GM21390 (cell line): ENCODE data around the gene YTHDC1.
"Not testable (repeated sequence)": the region's sequence is repeated elsewhere in the genome, so short reads cannot be mapped to it uniquely, and the experiment has no call there.

ENCODE experiments used
- ATAC-seq: cut with Tn5 transposase; IDR thresholded peaks from one replicate; pipeline ENCODE4 v1.9.1; 2021; ENCODE audit not compliant: unreplicated experiment

Gene YTHDC1

DNA sequence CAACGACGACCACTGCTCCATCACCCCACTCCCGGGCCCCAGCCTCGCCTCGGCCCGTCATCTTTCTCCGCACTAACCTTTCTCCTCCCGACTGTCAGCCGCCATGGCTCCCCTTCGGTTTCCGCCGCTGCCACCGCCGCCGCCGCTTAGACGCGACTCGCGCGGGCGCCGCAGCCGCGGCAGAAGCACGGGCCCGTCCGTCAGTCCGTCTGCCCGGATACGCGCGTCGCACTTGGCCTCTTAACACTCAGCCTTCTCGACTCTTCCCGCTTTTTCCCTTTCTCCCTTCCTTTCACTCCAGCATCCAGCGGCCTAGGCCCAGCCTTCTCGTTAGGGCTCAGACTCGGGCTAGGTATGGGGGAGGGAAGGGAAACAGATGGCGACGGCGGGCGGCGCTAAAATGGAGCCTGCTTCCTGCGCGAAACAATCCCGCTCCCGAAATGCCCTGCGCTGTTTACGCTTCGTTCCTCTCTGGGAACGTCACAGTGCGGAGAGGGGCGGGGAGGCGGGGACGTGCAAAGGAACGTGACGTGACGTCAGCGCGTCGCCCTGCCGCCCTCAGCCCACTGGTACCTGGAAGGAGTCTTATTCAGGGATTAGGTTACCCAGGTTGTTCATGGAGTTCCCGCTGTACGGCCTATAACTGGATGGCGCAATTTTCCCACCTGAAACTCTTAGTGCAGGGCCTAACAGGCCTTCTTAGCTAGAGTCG is at the start of gene YTHDC1:
Gene YTHDC1, minus strand, starts transcription at position 442 of the 712 bp plus-strand sequence. Its CDS starts 337 bp downstream, at position 105.
- ATAC-seq: peak; percentile 94

- no peak for ATAC-seq
These were observed 49.4 kb upstream of the YTHDC1 start for GRCh38 chr4:68399306-68399705.

GRCh38 chr4:68396756-68397155 is 46.9 kb upstream of the YTHDC1 start:
- no peak for ATAC-seq

GRCh38 chr4:68391436-68391835 is 41.5 kb upstream of the YTHDC1 start:
- no peak for ATAC-seq

DNA sequence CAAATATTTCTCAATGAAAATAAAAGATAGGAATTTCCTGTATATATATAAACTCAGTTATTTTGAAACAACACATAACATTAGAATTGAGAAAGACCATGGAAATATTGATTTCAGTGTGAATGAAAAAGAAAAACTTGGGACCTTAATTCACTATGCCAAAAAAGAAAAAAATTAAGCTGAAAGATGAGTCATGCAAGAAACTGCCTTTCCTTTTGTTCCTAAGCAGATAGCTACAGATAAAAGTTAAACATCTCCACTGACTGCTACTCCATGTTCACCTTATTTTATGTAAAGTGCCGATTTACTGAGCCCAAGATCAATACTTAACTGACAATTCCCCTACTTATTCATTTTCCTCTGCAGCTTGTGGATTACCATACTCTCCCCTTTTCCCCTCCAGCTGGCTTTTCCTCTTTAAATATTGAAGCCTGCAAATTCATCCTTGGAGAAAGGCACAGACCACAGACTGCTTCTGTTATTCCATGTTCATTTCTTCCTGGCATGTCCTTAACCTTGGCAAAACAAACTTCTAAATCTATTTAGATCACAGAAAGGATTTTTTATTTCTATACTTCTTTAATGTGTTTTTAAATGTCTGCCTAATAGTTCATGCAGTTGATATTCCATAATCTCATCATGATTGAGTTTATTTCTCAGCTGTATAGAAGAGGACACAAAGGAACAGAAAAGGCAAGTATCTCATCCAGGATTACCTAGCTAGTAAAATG is 40.5 kb upstream of the YTHDC1 start:
- no peak for ATAC-seq

DNA sequence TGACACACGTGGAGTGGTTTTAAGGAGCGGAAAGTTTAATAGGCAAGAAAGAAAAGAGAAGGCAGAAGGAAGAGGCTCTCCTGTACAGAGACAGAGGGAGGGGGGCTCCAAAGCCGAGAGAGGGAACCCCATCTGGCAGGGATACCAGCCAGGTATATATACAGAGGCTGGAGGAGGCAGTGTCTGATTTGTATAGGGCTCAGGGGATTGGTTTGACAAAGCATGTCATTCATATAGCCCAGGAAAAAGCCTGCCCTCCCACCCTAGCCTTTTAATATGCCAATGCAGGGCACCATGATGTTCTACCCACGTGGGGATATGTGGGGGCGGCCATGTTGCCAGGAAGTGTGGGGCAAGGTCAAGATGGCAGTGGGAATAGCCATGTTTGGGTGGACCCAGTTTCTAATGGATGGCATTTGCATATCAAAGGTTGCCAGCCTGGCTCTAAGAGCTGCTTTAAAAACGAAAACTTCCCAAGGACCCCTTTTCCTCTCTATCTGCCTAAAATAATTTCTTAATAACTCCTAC is 39.6 kb upstream of the YTHDC1 start:
- not testable (repeated sequence) for ATAC-seq

- no peak for ATAC-seq
These were observed 38.5 kb upstream of the YTHDC1 start for GRCh38 chr4:68388347-68388865.

DNA sequence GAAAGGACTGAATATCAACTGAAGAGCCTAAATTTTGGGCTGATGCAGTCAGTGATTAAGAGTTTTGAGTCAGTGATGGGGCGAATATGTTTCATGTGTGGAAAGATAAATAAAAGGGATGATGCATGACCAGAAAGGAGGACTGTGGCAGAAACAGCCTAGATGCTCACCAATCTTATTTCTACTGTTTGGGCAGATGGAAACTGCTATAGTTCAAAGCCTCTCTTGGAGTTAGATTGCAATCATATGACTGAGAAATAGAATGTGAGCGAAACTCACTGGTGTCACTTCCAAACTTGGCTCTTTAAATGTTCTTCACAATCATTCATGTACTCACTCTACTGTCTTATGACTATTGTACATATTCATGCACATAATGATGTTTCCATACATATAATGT is 35.4 kb upstream of the YTHDC1 start:
- ATAC-seq: no peak

DNA sequence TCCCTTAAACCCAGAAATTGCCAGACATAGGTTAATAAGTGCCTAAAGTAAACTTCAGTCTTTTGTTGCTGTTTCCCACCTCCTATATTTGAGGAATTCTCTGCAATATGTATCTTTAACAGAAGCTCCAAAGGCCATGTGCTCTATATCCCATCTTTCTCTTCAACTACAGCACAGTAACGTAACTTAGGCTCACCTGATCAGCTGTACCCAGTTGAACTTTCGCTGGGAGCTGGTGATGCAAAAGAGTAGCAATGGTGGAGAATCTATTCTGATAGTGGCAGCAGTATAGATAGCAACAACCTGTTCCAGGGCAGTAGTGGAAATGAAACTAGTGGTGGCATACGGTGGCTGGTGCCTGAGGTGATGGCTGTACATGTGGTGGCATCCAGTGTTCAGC is 33.2 kb upstream of the YTHDC1 start:
- ATAC-seq: no peak

DNA sequence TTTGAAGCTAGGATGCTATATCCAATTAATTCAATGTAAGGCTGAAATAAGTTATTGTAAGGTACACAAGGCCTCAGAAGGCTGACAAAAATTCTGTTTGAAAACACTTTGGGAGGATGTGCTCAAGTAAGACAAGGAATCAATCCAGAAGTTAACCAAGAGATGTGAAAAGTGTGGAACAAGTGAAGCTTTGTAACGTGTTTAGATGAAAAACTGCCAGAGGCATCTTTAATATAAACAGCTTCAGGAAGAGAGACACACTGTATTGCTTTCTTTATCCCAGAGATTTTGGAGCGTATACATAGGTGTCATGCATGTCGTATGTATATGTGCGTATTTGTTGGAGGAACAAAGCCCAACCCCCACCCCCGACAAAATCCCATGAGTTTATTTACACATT is 28.3 kb upstream of the YTHDC1 start:
- no peak for ATAC-seq

- peak; percentile 73 for ATAC-seq
These were observed 26.0 kb upstream of the YTHDC1 start for GRCh38 chr4:68375667-68376559.

DNA sequence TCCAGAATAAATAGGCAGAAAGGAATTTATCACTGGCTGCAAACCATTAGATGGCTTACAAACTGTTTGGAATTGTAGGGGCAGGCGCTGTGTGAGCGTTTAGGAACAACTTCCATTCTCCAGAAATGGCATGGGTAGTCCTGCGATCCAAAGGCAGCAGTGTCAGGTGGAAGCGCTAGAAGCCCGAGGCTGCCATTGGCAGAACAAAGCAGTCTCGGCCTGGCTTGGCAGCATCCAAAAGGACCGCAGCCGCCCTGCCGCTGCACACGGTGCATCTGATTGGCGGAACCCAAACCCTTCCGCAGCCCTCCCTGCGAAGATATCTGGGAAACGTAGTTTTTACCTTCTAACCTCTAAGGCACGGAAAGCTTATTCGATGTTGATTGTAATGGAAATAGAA is 23.6 kb upstream of the YTHDC1 start:
- peak; percentile 93 for ATAC-seq

DNA sequence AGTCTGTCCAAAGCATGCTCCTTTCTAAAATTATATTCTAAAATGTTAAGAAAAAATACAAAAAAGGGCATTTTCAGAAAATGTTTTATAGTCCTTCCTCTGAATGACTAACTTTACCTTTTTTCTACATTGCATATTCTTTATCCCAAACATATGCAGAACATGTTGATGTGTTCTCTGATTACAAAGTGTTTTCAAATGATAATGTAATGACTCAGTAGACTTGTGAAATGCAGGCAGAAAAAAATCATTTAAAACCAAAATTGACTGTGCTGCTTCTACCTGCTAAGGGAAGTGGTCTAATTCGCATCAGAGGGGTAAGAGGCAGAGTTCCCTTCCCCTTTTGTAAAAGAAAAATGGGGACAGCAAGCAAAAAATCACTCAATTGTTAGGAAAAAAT is 22.7 kb upstream of the YTHDC1 start:
- no peak for ATAC-seq

DNA sequence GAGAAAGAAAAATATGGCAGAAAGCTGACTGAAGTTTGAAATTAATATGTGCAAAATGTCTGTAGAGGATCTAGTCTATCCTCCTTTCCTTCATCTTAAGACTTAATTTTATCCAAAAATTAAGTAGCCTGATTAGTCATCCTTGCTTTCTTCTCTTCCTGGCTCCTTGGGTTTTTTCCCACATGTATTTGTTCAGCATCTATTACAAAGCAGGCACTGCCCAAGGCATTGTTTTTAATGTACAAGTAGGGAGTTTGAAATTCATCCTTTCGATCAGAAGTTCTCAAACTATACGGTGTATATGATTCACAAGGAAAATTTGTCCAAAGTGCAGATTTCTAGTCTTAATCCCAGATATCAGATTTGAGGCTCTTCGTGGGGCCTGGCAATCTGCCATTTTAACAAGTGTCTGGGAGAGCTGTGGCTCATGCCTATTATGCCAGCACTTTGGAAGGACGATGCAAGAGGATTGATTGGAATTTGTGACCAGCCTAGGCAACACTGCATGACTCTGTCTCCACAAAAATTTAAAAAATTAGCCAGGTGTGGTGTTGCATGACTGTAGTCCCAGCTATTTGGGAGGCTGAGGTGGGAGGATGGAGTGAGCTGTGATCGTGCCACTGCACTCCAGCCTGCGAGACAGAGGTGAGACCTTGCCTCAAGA is 19.4 kb upstream of the YTHDC1 start:
- no peak for ATAC-seq

DNA sequence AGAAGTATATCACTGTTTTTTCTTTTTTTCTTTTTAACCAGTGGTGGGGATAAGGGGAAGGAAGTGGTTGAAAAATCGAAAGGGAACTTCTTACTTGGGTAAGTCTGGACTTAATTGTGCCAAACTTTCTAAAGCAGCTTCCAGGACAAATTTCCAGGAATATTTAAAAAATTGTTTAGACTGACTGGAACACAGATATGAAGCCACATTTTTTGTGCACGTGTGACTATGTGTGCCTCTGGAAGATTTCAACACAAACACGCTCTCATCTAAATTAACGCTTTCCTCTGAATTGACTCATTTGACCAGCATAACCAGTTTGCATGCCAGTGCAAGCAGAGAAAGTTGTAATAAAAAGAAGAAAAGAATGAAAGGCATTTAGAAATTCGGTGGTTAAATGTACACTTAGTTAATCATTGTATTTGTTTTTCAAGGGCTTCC is 18.8 kb upstream of the YTHDC1 start:
- no peak for ATAC-seq

- ATAC-seq: no peak
These were observed 17.9 kb upstream of the YTHDC1 start for GRCh38 chr4:68367835-68368234.

- no peak for ATAC-seq
These were observed 16.7 kb upstream of the YTHDC1 start for GRCh38 chr4:68366600-68366999.

DNA sequence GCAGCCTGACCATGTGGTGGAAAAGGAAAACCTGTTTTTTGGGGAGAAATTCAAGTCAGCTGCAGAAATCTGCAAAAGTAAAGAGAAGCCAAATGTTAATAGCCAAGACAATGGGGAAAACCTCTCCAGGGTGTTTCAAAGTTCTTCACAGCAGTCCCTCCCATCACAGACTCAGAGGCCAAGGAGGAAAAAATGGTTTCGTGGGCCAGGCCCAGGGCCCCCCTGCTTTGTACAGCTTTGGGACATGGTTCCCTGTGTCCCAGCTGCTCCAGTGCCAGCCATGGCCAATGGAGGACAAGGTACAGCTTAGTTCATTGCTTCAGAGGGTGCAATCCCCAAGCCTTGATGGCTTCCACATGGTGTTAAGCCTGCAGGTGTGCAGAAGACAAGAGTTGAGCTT is 15.2 kb upstream of the YTHDC1 start:
- no peak for ATAC-seq

- no peak for ATAC-seq
These were observed 11.3 kb upstream of the YTHDC1 start for GRCh38 chr4:68361146-68361589.

- no peak for ATAC-seq
These were observed 10.5 kb upstream of the YTHDC1 start for GRCh38 chr4:68360231-68360968.
